Activated naive CD8-positive, alpha-beta T cell treated with anti-CD3 and anti-CD28 coated beads, Interleukin-2, amount 50 U/mL, for 24 hours (primary cell): ENCODE data around the gene TMC4.
A peak's percentile ranks its signal among the peaks of the same experiment; 100 is the strongest.
"Not testable (repeated sequence)": the region's sequence is repeated elsewhere in the genome, so short reads cannot be mapped to it uniquely, and the experiment has no call there.

Source experiments
- ATAC-seq: fragments of 150-1000 bp; cut with Tn5 transposase; one replicate; pipeline ENCODE4 v1.10.0; 2021
- DNase-seq: peaks from one replicate; pipeline ENCODE4 v3.0.0; 2021
- H3K27ac Mint-ChIP-seq: one replicate; pipeline ENCODE4 v1.8.0; 2021; ENCODE audit warnings: mild to moderate bottlenecking, mixed read lengths
- H3K27me3 Mint-ChIP-seq: one replicate; pipeline ENCODE4 v1.8.0; 2021; ENCODE audit warnings: mixed read lengths
- H3K36me3 Mint-ChIP-seq: one replicate; pipeline ENCODE4 v1.8.0; 2021; ENCODE audit warnings: low read depth, mixed read lengths
- H3K4me1 Mint-ChIP-seq: one replicate; pipeline ENCODE4 v1.8.0; 2021; ENCODE audit warnings: mixed read lengths
- H3K4me3 Mint-ChIP-seq: one replicate; pipeline ENCODE4 v1.8.0; 2021; ENCODE audit warnings: mild to moderate bottlenecking, moderate library complexity, mixed read lengths
- H3K9me3 Mint-ChIP-seq: one replicate; pipeline ENCODE4 v1.8.0; 2021; ENCODE audit warnings: mixed read lengths

Gene TMC4

GRCh38 chr19:54207983-54208783 is 35.2 kb upstream of the TMC4 start:
- Mint-ChIP-seq H3K9me3 (peaks cover 4% of the 10 kb centered on the region), H3K4me3 (peak overlapping the region; percentile 95), H3K27ac (peak overlapping the region; percentile 94), H3K36me3 (peaks cover 60% of the 10 kb centered on the region), H3K4me1 (peaks cover 84% of the 10 kb centered on the region), H3K27me3 (no peaks in the 10 kb centered on the region)
- peak; percentile 76 for DNase-seq
- ATAC-seq, result peak; percentile 25

GRCh38 chr19:54207676-54207982 is 34.7 kb upstream of the TMC4 start:
- DNase-seq (no peak), ATAC-seq (peak; percentile 53)
- peaks cover 4% of the 10 kb centered on the region for H3K9me3 Mint-ChIP-seq
- H3K4me3 Mint-ChIP-seq, result peak overlapping the region; percentile 95
- peaks cover 66% of the 10 kb centered on the region for H3K36me3 Mint-ChIP-seq
- H3K27ac Mint-ChIP-seq, result peak overlapping the region; percentile 94
- peaks cover 90% of the 10 kb centered on the region for H3K4me1 Mint-ChIP-seq
- no peaks in the 10 kb centered on the region for H3K27me3 Mint-ChIP-seq

DNA sequence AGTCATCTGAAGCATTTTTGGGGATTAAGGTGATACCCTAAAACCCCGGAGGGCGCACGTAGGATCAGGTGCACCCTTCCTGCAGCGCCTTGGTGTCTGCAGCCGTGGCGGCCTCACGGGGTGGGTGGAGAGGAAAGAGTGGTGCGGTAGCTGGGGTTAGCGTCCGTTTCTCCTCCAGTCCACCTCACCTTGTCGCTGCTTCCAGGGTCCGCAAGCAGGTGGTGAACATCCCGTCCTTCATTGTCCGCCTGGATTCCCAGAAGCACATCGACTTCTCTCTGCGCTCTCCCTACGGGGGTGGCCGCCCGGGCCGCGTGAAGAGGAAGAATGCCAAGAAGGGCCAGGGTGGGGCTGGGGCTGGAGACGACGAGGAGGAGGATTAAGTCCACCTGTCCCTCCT is 34.2 kb upstream of the TMC4 start:
- not testable (repeated sequence) for ATAC-seq, H3K27me3 Mint-ChIP-seq, DNase-seq, H3K9me3 Mint-ChIP-seq
- Mint-ChIP-seq H3K27ac (peak overlapping the region; percentile 94), H3K36me3 (peaks cover 70% of the 10 kb centered on the region), H3K4me1 (peaks cover 94% of the 10 kb centered on the region), H3K4me3 (peak overlapping the region; percentile 95)

- Mint-ChIP-seq H3K9me3 (peaks cover 4% of the 10 kb centered on the region), H3K4me3 (peak overlapping the region; percentile 95), H3K4me1 (peaks cover 96% of the 10 kb centered on the region), H3K27ac (peak overlapping the region; percentile 94), H3K36me3 (peaks cover 74% of the 10 kb centered on the region), H3K27me3 (no peaks in the 10 kb centered on the region)
- ATAC-seq (no peak), DNase-seq (no peak)
These were observed 33.8 kb upstream of the TMC4 start for GRCh38 chr19:54206831-54207177.

- peak overlapping the region; percentile 94 for H3K27ac Mint-ChIP-seq
- DNase-seq, result no peak
- peaks cover 80% of the 10 kb centered on the region for H3K36me3 Mint-ChIP-seq
- peak overlapping the region; percentile 95 for H3K4me3 Mint-ChIP-seq
- peaks cover 98% of the 10 kb centered on the region for H3K4me1 Mint-ChIP-seq
- no peak for ATAC-seq
- no peaks in the 10 kb centered on the region for H3K27me3 Mint-ChIP-seq
- peaks cover 3% of the 10 kb centered on the region for H3K9me3 Mint-ChIP-seq
These were observed 33.3 kb upstream of the TMC4 start for GRCh38 chr19:54206030-54206830.

DNA sequence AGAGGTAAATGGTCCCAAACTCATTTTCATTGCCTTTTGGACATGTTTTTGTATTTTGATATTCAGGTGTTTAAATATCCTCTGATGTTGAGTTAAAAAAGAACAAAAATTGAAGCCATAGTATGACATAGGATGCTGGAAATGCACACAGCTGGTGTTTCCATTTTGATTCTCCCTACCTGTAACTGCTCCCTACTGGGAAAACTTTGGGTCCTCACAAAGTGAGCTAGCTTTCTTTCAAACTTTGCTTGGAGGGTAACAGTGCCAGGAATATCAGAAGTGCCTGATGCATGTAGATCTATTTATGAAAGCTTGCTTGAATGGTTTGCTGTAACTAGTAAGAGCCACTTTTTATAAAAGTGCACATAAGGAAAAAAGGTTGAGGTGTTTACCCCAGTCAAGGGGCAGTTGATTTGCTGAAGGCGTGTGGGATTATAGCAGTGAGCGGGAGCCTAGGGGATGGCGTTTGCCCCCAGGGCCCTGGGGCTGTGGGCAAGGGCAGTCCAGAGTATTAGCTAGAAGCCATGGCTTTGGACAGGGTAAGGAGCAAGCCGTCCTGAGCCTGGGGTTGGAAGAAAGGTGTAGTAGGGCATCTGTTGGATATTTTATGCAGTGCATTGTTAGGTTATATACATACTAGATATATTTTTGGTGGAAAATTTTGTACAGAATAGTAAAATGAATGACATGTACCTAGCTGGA is 32.0 kb upstream of the TMC4 start:
- Mint-ChIP-seq H3K9me3 (no peaks in the 10 kb centered on the region), H3K4me3 (peak overlapping the region; percentile 95), H3K4me1 (peaks cover 90% of the 10 kb centered on the region), H3K27me3 (peaks cover 5% of the 10 kb centered on the region), H3K36me3 (peaks cover 80% of the 10 kb centered on the region), H3K27ac (peak overlapping the region; percentile 100)
- ATAC-seq (no peak), DNase-seq (no peak)

DNA sequence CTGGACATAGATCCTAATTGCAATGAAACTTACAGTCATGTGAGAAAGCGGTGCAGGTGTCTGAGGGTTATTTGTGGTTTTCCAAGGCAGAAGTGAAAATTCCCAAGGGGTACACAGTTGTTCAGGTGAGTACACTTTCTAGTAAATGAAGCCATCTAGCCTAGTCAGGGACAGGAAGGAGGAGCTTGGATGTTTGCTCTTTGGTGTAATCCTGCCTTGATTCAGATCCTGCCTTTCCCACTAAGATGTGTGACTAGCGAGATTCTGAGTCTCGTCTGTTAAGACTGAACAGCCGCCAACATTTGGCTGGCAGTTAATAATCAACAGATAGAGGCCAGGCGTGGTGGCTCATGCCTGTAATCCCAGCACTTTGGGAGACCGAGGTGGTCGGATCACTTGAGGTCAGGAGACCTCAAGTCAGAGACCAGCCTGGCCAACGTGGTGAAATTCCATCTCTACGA is 30.2 kb upstream of the TMC4 start:
- Mint-ChIP-seq H3K27ac (peak overlapping the region; percentile 100), H3K36me3 (peaks cover 75% of the 10 kb centered on the region), H3K9me3 (no peaks in the 10 kb centered on the region), H3K4me1 (peaks cover 83% of the 10 kb centered on the region), H3K27me3 (peaks cover 5% of the 10 kb centered on the region), H3K4me3 (peak overlapping the region; percentile 95)
- DNase-seq, result no peak
- ATAC-seq, result no peak

- Mint-ChIP-seq H3K9me3 (no peaks in the 10 kb centered on the region), H3K4me3 (peak overlapping the region; percentile 95), H3K36me3 (peaks cover 63% of the 10 kb centered on the region), H3K4me1 (peaks cover 71% of the 10 kb centered on the region), H3K27ac (peak overlapping the region; percentile 100), H3K27me3 (peaks cover 5% of the 10 kb centered on the region)
- ATAC-seq (no peak), DNase-seq (no peak)
These were observed 29.0 kb upstream of the TMC4 start for GRCh38 chr19:54201980-54202379.

DNA sequence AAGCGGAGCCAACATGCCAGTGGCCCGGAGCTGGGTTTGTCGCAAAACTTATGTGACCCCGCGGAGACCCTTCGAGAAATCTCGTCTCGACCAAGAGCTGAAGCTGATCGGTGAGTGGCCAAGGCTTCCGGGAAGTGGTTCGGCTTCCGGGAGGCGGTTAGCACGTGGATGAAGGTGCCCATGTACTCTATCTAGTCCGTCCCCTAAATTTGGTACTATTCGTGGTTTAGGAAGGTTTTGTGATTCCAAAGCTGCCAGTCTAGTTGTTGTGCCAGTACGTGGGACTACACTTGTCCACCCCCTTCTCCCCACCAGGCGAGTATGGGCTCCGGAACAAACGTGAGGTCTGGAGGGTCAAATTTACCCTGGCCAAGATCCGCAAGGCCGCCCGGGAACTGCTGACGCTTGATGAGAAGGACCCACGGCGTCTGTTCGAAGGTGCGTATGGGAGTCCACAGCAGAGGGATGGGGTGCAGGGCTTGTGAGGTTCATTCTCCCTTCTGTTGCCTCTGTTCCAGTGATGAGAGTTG is 28.3 kb upstream of the TMC4 start:
- DNase-seq (peak; percentile 22), ATAC-seq (no peak)
- Mint-ChIP-seq H3K36me3 (peaks cover 56% of the 10 kb centered on the region), H3K27ac (peak overlapping the region; percentile 100), H3K4me1 (peaks cover 65% of the 10 kb centered on the region), H3K4me3 (peak overlapping the region; percentile 95), H3K9me3 (no peaks in the 10 kb centered on the region), H3K27me3 (peaks cover 5% of the 10 kb centered on the region)

GRCh38 chr19:54199401-54199800 is 26.4 kb upstream of the TMC4 start:
- H3K27ac Mint-ChIP-seq, result peak overlapping the region; percentile 89
- peaks cover 5% of the 10 kb centered on the region for H3K27me3 Mint-ChIP-seq
- peaks cover 46% of the 10 kb centered on the region for H3K4me1 Mint-ChIP-seq

DNA sequence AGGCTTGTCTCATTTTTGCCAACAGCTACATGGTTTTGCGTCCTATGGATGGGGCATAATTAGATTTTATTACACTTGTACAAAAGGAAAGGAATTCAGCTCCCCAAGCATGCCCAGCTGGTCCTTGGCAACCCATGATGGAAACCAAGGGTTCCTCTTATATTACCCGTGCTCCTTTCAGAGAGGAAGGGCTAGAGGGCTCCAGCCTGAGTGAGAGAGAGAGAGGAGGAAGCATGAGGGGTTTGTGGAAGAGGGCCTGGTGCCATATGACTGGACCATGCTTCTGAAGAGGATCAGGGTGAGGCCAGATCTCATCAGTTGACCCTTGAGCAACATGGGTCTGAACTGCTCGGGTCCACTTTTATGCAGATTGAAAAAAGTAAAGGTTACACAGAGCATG is 24.2 kb upstream of the TMC4 start:
- Mint-ChIP-seq H3K9me3 (no peaks in the 10 kb centered on the region), H3K4me1 (peaks cover 31% of the 10 kb centered on the region), H3K36me3 (peaks cover 37% of the 10 kb centered on the region), H3K4me3 (no peak overlapping the region), H3K27me3 (peaks cover 5% of the 10 kb centered on the region), H3K27ac (no peak overlapping the region)
- no peak for ATAC-seq
- DNase-seq, result no peak

More at GRCh38 chr19:54199401-54199800, 26.4 kb upstream of the TMC4 start:
- no peak for DNase-seq
- Mint-ChIP-seq H3K9me3 (no peaks in the 10 kb centered on the region), H3K4me3 (peak overlapping the region; percentile 95), H3K36me3 (peaks cover 45% of the 10 kb centered on the region)
- no peak for ATAC-seq

DNA sequence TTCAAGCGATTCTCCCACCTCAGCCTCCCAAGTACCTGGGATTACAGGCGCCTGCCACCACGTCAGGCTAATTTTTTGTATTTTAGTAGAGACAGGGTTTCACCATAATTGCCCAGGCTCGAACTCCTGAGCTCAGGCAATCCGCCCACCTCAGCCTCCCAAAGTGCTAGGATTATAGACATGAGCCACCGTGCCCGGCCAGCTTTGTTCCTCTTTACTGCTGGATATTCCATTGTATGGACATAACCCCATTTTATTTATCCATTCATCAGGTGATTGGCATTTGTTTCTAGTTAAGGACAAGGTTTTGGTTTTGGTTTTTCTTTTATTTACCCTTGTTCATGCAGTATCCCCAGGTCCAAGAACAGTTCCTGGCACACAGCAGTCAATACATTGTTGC is 23.6 kb upstream of the TMC4 start:
- Mint-ChIP-seq H3K27me3 (peaks cover 5% of the 10 kb centered on the region), H3K4me1 (peaks cover 31% of the 10 kb centered on the region), H3K36me3 (peaks cover 31% of the 10 kb centered on the region), H3K9me3 (no peaks in the 10 kb centered on the region), H3K4me3 (no peak overlapping the region), H3K27ac (no peak overlapping the region)
- ATAC-seq, result no peak
- DNase-seq, result no peak

- H3K4me3 Mint-ChIP-seq, ATAC-seq, H3K27me3 Mint-ChIP-seq, DNase-seq, H3K9me3 Mint-ChIP-seq, H3K27ac Mint-ChIP-seq: not testable (repeated sequence)
- peaks cover 25% of the 10 kb centered on the region for H3K4me1 Mint-ChIP-seq
- H3K36me3 Mint-ChIP-seq, result peaks cover 20% of the 10 kb centered on the region
These were observed 21.5 kb upstream of the TMC4 start for GRCh38 chr19:54194463-54194862.

- no peak for DNase-seq
- peak overlapping the region; percentile 21 for H3K4me3 Mint-ChIP-seq
- no peak for ATAC-seq
- no peaks in the 10 kb centered on the region for H3K9me3 Mint-ChIP-seq
- peaks cover 20% of the 10 kb centered on the region for H3K4me1 Mint-ChIP-seq
- no peaks in the 10 kb centered on the region for H3K27me3 Mint-ChIP-seq
- no peak overlapping the region for H3K27ac Mint-ChIP-seq
- peaks cover 20% of the 10 kb centered on the region for H3K36me3 Mint-ChIP-seq
These were observed 20.1 kb upstream of the TMC4 start for GRCh38 chr19:54193011-54193410.
